ENCODE measurements around the gene ERBB4.

ERBB4 gene

DNA sequence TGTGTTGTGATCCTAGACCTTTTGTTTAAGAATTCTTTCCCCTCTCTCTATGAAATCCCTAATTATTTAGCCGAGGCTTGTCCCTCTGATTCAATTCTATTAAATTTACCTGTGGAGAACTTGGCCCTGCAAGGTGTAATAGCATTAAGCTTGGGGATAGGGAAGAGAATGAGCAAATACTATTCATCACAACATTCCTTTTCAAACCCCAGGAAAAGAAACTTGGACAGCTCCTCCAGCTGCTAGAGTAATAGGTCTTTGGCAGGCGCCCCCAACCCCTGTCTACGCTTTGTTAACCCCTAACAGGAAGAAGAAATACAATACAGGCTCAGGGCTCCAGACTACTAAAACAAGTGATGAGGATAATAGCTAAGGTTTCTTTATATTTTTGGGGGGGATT lies 1025.2 kb downstream of the ERBB4 start:
- TF ChIP-seq, protein P1, sequence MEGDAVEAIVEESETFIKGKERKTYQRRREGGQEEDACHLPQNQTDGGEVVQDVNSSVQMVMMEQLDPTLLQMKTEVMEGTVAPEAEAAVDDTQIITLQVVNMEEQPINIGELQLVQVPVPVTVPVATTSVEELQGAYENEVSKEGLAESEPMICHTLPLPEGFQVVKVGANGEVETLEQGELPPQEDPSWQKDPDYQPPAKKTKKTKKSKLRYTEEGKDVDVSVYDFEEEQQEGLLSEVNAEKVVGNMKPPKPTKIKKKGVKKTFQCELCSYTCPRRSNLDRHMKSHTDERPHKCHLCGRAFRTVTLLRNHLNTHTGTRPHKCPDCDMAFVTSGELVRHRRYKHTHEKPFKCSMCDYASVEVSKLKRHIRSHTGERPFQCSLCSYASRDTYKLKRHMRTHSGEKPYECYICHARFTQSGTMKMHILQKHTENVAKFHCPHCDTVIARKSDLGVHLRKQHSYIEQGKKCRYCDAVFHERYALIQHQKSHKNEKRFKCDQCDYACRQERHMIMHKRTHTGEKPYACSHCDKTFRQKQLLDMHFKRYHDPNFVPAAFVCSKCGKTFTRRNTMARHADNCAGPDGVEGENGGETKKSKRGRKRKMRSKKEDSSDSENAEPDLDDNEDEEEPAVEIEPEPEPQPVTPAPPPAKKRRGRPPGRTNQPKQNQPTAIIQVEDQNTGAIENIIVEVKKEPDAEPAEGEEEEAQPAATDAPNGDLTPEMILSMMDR (IDR thresholded peaks at IDR 0.05), result no peak

DNA sequence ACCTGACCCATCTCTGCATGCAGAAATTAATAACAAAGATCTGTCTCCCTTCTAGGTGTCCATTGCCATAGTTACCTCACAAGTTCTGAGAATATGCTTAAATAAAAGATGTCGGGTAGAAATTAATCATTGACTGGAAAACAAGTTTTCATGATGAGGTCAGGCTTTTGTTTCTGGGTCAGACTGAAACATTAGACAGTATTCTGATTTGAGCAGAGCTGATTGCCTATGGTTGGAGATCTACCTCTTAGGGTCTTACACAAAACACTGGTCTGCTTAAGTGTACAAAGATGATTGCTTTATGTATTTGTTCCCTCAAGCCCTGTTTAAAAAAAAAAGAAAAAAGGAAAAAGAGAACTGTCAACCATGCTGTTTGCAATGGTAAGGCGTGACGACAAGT lies 1025.8 kb downstream of the ERBB4 start:
- TF ChIP-seq, protein P1 (IDR thresholded peaks at IDR 0.05), result no peak

DNA sequence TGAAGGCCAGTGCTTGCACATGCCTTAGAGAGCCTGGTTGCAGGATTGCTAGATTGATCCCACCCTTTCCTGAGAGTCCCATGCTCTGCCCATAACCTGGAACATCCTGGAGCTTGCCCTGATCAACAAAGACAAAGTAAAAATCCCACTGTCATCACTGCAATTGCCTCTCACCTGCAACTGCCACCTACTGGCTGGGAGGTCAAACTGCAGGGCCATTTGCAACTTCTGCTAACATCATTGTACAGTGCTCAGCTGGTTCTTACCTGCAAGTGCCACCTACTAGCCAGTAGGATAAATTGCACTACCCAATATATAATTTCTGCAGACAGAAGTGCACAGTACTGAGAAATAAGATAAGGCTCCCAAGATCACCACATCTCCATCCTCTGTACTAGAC lies 1034.7 kb downstream of the ERBB4 start:
- TF ChIP-seq, protein P1 (IDR thresholded peaks at IDR 0.05), result peak; percentile 40; the same call in 1 of the 2 replicates

DNA sequence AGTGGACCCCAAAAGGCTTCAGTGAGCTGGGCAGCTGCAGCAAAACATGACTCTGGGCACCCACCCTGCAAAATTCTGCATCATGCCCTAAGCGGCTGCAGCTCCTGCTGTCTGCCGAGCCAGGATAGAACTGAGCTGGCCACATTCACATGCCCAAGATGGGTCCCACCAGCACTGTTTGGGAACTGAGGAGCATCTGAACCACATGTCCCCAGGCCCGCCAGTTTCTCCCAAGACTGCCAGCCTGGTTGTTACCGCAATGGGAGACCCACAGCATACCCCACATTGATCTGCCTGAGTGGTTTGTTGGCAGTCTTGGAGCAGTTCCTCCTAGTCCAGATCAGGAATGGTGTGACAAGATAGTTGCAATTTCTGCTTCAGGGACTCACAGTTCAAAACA lies 1035.4 kb downstream of the ERBB4 start:
- TF ChIP-seq, protein P1 (IDR thresholded peaks at IDR 0.05), result no peak

DNA sequence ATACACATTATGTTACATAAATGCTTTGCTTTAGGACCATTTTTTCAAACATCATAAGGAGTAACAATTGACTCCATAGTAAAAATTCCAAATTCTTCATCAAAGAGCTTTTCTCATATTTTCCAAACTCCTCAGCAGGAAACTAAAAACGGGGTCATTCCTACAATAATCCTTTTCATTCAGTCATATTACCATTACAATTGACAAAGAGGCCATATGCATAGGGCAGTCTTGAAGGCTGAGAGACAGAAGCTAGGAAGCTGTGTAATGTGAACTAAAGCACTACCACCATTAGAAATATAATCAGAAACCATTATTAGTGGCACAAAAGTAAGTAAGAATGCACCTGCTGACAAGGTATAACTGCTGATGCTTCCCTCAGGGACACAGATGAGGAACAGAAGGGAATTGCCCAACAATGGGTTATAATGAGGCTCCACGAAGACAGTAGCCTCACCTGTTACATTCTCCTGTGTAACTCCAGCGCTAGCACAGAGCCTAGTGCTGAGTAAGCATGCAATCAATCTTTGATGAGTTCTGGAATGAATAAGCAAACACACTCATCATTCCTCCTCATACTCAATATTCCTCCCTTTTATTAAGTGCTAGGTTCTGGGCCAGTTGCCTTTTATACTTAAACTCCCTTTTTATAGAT lies 1039.9 kb downstream of the ERBB4 start:
- TF ChIP-seq, protein P1 (IDR thresholded peaks at IDR 0.05), result no peak

DNA sequence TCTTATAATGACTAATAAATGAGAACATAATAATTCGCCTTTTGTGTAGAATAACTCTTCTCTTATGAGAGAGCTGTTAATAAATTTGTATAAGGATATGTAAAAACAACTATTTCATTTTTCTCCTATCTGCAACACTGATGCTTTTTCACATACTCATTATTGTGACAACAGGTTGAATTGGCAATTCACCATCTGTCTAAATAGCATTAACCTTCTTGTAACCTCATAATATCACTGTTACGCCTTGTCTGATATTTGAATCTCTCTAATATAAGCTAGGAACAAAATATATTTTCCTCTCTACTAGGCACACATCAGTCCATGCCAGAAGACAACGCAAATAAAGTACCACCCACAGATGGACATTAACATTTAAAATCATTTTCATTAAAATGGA lies 1043.3 kb downstream of the ERBB4 start:
- TF ChIP-seq, protein P1 (IDR thresholded peaks at IDR 0.05), result no peak

DNA sequence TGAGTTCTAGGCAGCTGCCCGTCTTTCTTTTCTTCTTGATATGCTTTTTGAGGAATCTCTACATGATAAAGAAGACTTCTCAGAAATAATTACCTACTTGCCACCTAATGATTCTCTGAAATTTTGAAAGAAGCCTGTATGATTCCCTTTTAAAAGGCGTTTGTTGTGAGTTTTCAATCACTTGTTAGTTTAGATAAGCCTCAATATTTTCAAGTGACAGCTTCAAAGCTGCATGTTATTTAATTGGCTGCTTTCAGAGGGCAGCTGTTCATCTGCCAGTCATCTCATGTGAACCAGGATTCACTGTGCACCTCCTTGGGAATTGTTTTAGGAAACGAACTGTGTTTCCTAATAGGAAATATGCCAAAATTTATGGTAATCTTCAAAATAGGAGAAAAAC lies 1044.1 kb downstream of the ERBB4 start:
- TF ChIP-seq, protein P1 (IDR thresholded peaks at IDR 0.05), result no peak

DNA sequence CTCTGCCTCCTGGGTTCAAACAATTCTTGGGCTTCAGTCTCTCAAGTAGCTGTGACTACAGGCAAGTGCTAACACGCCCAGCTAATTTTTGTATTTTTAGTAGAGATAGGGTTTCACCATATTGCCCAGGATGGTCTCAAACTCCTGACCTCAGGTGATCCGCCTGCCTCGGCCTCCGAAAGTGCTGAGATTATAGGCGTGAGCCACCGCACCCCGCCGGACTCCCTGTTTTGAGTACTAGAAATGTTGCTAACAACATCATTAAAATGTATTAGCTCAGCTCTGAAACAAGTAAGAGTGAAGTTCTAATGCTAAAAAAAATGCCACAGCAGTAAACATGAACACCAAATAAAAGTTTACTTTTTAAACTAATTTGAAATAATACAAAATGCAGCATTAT lies 1044.5 kb downstream of the ERBB4 start:
- TF ChIP-seq, protein P1 (IDR thresholded peaks at IDR 0.05), result no peak
